Stimulated activated CD8-positive, alpha-beta memory T cell treated with anti-CD3 and anti-CD28 coated beads, Interleukin-12 subunit alpha, Interleukin-12 subunit beta, amount 100 ng/mL, for 24 hours (primary cell): ENCODE data around the gene COBLL1.

Source experiments
- DNase-seq: peaks from one replicate; pipeline ENCODE4 v3.0.0-alpha.2; 2020; ENCODE audit errors: extremely low read depth

Gene COBLL1

GRCh38 chr2:164757934-164758695 lies 83.5 kb downstream of the COBLL1 start:
- DNase-seq: no peak

GRCh38 chr2:164756773-164757172 lies 84.8 kb downstream of the COBLL1 start:
- no peak for DNase-seq

- no peak for DNase-seq
Observed at GRCh38 chr2:164755952-164756351, 85.7 kb downstream of the COBLL1 start.

- no peak for DNase-seq
Observed at GRCh38 chr2:164754157-164755093, 87.2 kb downstream of the COBLL1 start.

- no peak for DNase-seq
Observed at GRCh38 chr2:164752956-164753355, 88.7 kb downstream of the COBLL1 start.

GRCh38 chr2:164747783-164748433 lies 93.7 kb downstream of the COBLL1 start:
- DNase-seq: no peak

GRCh38 chr2:164747140-164747539 lies 94.5 kb downstream of the COBLL1 start:
- no peak for DNase-seq

- DNase-seq: no peak
Observed at GRCh38 chr2:164746713-164747112, 94.9 kb downstream of the COBLL1 start.

- no peak for DNase-seq
Observed at GRCh38 chr2:164745012-164745797, 96.4 kb downstream of the COBLL1 start.

- DNase-seq: no peak
Observed at GRCh38 chr2:164742738-164743317, 98.8 kb downstream of the COBLL1 start.

GRCh38 chr2:164739966-164740365 lies 101.7 kb downstream of the COBLL1 start:
- DNase-seq: no peak

GRCh38 chr2:164737612-164738081 lies 104.0 kb downstream of the COBLL1 start:
- DNase-seq: no peak

- no peak for DNase-seq
Observed at GRCh38 chr2:164735309-164735919, 106.2 kb downstream of the COBLL1 start.

GRCh38 chr2:164734196-164734595 lies 107.4 kb downstream of the COBLL1 start:
- no peak for DNase-seq

- DNase-seq: no peak
Observed at GRCh38 chr2:164725542-164725941, 116.1 kb downstream of the COBLL1 start.

- no peak for DNase-seq
Observed at GRCh38 chr2:164722616-164723338, 118.8 kb downstream of the COBLL1 start.

- DNase-seq: no peak
Observed at GRCh38 chr2:164721430-164721829, 120.2 kb downstream of the COBLL1 start.

GRCh38 chr2:164719996-164720941 lies 121.4 kb downstream of the COBLL1 start:
- DNase-seq: no peak
